GM04504 (cell line): ENCODE data around the gene ACTL7B.
"Not testable (repeated sequence)": the region's sequence is repeated elsewhere in the genome, so short reads cannot be mapped to it uniquely, and the experiment has no call there.

ENCODE experiments used
- DNase-seq: peaks from one replicate; pipeline ENCODE4 v3.0.0-alpha.2; 2012; ENCODE audit warnings: low read depth

ACTL7B gene

DNA sequence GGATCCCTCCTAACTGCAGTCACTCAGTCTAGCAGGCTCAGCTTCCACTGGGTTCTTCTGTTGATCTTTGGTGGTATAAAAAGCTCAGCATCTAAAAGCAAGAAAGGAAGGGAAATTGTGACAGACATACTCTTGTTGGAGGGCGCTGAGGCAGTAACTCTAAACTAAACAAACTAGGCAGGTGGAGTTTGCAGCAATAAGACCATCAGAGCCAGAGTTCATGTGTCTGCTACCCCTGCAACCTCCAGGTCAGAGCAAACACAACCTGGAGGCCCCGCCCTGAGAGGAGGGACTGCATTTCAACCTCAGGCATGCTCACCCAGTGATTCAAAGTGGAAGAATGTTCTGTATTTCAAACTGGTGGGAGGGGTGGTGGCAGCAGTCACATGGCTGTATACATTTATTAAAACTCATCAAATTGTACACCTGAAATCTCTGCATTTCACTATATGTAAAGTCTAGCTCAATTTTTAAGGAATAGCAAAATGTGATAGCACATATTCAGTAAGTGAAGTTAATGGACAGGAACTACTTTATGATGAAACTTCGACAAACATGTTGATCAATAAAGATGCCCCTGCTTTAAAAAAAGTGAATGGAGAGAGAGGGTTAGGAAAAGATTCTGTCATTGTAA, 13.4 kb upstream of the ACTL7B start:
- DNase-seq: no peak

DNA sequence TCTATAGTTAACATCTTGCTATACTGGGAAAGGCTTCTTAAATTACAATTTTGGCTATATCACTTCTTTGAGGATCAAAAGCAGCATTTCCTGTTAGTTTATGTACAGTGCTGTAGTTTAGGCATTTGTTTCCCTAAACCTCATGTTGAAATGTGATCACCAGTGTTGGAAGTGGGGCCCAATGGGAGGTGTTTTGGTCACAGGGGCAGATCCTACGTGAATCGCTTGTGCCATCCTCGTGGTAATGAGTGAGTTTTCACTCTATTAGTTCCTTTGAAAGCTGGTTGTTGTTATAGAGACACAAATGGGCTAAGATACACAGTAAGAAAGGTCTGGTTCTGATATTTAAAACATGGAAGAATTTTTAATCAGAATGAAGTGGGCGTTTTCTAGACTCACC, 12.0 kb upstream of the ACTL7B start:
- DNase-seq: no peak

DNA sequence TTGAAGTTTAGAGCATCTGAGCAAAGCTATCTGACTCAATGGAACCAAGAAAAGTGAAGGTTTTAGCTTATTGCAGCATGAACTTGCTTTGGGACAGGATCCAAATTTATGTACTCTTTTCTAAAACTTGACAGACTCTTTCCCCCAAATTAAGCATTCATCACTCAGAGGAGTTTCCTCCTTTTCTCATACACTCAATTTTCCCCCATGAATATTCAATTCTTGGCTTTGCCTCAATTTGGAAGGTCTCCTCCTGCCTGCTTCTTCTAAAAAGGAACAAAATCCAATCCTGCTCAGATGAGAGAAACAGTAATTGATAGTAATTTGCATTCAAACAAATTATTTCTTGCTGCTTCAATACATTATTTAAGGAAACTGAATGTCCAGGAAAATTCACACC, 11.3 kb upstream of the ACTL7B start:
- no peak for DNase-seq

DNA sequence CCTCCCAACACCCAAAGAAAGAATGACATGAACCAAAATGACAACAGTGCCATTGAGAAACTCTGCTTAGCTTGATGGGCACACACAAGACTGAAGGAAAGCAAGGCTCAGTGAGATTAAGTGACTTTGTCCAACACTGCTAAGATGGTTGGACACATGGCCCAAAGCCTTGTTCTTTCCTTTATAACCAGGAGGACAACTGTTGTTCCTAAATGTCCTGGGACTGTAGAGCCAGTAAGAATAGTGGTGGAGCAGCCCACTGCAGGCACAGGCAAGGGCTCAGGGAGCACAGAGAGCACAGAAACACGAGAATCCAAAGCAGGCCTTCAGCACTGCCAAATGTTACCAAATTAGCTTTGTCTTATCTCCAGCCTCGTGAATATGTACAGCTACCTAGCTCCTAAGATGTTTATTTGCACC, 10.2 kb upstream of the ACTL7B start:
- DNase-seq: no peak

DNA sequence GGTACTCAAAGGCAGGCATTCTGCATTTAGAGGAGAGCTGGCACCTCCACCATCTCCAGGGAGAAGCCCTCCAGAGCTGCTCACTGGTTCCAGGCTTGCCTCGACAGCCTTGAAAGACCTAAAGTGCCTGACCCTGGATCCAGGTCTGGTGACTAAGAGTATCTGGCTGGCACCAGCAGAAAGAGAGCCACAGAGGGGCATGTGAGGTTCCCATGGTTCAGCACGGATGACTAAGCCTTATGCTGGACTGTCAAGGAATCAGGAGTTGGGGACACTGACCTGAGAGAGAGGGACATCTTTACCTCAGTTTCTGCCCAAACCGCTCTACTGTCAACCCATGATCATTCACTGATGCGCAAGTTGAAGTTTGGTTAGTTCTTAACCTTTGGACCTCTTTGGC, 9.3 kb upstream of the ACTL7B start:
- DNase-seq: no peak

DNA sequence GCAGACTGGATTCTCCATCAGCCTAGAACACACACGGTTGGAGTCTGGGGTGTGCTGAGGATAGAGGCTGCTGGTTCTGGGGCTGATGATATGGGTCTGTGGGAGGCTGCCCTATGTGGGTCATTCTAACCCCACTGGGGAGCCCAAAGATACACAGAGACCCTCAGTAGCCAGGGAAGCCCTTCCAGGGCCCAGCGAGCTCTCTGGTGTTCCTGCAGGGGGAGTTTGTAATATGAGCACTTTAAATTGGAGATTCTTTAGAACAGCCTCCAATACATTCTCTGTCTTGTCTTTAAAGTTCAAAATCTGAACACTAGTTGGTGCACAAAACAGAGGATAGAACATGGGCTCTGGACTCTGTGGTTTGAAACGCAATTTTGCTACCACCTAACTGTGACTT, 8.7 kb upstream of the ACTL7B start:
- no peak for DNase-seq

DNA sequence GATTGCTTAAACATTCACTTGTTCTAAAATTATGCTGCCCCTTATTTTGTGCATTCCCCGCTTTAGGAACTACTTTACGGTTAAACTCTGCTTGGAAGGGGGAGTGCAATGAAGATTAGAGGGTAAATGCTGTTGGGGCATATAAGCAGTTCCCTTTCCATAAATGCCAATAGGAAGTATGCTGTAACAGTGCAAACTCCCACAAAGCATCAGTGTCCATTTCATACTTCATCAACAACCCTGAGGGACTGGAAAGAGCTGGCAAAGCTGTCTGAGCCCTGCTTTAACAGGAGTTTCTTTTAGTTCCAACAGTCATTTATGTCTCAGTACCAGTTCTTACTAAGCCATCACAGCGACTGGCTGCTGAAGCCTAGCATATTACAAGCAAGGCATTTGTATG, 8.1 kb upstream of the ACTL7B start:
- no peak for DNase-seq

DNA sequence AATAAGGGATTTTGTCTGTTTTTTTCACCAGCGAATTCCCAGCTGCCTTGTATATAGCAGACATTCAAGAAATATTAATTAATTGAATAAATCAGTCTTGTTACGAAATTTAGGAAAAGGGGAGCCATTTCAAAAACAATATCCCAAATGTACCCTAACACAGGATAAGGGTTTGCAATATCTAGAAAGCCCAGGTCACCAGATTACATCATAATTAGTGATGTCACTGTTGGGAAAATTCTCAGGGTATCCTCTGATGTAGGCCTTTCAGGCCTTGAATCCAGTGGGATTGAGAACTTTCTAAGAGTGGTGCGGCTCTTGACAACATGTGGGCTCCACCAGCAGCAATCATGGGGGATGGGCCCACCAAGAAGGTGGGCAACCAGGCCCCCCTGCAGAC, 6.2 kb upstream of the ACTL7B start, which contains the start of gene ACTL7A:
TSS of gene ACTL7A (plus strand) at position 270 of the 400 bp plus-strand sequence. CDS start at position 327, 57 bp downstream.
- no peak for DNase-seq

DNA sequence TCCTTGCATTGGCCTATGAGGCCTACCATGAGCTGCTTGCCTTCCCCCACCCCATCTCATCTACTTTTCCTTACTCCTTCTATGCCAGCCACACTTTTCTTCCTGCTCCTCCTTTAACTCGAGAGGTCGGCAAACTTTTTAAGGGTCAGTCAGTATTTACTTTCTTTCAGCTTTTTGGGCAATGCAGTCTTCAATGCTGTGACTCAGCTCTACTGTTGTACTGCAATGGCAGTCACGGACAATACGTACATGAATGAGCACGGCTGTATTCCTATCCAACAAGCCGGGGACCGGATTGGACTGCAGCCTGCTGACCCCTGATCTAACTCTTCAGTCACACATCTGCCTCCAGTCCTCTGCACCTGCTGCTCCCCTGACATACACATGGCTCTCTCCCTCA, 5.7 kb upstream of the ACTL7B start:
- no peak for DNase-seq

DNA sequence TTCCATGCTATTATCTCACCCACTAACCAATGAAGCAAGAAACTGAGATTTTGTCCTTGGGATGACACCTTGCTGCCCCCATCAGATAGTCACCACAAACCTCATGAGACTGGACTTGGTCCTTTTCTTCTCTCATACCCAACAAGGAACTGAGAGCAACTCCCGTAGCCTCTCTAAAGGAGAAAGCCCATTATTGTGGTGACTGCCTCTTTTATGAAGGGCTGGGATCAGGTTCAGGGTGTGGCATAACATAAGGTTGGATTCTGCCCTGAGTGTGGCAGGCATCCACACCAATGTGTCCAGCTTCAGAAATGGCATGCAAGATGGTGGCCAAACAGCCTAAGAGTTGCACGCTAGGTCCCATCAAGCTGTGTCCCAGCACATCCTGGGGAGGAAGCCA, 5.0 kb upstream of the ACTL7B start:
- no peak for DNase-seq

DNA sequence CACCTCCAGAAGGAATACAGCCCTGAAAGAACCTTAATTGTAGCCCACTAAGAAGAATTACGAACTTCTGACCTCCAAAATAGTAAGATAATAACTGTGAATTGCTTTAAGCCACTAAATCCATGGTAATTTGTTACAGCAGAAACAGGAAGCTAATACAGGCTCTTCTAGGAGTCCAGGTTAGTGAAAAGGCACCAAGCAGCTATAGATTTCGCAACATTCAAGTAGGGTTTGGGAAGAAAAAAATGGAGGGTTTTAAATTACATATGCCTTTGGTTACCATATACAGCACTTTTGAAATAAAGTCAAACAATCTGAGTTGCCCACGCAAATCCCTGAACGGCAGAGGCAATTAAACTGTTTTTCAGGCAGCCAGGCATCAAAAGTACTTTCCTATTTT, 4.6 kb upstream of the ACTL7B start:
- DNase-seq: no peak

DNA sequence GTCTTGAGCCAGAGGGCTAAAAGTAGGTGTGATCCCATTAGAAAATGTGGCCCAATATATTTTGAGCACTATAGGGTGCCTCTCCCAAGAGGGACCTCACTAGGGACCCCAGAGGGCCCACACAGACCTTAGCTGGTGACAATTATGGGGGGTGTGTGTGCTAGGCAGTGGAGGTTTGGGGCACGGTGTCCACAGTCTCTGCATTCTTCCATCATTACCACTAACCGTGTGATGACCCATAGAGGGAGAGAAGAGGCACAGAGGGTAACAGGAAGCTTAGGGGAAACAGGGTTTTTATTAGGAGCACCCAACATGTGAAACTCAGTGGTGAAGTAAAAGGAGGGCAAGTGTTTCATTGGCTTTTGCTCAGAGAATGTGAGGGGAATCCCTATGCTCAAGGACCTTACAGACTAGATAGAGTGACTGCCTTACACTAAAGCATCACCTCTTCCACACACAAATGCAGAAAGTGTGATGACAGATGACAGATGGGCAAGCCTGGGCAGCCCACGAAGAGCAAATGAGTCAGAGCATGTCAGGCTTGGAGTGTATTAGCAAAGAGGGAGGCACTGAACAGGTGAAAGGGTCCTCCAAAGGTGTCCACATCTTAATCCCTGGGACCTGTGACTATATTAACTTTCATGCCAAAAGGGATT, 3.8 kb upstream of the ACTL7B start:
- no peak for DNase-seq

DNA sequence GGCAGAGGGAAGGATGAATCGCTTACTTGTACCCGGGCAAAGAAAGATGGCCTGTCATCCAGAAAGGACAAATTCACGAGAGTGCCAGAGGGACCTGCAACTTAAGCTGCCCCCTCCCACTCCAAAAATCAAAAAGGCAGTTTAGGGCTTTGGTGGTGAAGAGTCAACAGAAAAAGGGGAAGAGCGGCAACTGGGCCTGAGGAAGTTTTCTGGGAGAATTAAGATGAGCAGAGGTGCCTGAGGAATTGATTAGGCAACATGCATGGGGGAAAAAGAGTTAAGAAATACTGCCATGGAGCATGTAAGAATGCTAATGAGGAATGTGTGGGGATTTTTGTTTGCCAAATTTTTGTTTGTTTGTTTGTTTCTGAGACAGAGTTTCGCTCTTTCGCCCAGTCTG, 1.8 kb upstream of the ACTL7B start:
- no peak for DNase-seq

DNA sequence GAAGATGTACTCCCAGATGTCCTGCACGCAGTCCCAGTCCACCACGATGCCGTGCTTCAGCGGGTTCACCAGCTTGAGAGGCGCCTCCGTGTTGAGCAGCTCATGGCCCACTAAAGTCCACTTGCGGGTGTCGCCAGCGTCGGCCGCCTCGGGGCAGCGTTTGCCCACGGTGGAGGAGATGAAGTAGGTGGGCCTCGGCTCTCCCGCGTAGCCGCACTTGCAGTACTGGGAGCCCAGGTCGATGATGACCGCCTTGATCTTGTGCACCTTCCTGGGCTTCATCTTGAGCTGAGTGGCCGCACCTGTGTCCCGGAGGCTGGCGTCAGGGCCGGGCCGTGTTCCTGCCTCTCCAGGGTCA, 278 bp downstream of the ACTL7B start:
- DNase-seq: no peak

DNA sequence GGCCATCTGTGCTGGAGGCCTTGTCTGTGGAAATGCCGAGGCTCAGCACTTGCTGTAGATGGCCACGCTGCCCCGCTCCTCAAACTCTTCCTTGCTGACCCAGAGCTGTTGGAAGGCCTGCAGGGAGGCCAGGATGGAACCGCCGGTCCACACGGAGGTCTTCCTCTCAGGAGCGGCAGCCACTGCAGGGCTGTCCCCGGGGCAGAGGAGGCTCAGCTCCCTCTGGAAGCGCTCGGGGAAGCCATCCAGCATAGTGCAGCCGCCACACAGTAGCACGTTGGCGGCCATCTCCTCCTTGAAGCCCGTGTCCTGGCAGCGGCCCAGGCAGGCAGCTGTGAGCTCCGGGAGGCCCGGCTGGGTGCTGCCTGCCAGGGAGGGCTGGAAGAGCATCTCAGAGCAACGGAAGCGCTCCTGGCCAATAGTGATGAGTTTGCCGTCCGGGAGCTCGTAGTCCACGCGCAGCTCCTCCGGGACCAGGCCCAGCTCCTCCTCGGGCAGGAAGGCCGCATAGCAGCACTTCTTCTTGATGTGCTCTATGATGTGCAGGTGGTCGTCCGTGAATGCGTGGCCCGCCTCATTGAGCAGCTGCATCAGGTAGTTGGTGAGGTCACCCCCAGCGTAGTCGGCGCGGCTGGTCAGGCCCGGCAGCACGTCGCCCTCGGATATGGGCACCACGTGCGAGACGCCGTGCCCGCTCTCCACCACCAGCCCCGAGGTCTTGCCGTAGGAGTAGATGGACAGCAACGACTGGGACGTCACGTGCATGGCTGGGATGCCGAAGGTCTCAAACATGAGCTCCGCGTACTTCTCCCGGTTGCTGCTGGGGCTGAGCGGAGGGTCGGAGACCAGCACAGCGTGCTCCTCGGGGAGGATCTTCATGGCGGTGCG, 901 bp downstream of the ACTL7B start:
- no peak for DNase-seq

DNA sequence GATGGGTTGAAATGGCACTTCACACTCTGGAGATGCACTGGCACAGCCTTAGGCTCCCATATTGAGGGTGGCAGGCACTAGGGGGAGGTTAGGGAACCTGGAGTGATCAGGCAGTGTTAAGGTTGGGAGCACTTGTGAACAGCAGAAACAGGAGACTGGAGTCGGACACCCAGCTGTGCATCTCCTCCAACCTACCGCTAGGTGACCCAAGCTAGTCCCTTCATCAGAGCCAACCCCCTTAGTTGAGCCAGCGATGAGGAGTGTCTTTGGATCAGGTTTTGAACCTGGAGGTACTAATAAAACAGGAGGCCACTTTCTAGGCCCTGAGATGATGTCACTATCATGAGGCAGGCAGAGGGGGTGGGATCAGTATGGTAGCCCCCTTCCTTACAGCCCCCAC, 1.7 kb downstream of the ACTL7B start:
- DNase-seq: no peak

DNA sequence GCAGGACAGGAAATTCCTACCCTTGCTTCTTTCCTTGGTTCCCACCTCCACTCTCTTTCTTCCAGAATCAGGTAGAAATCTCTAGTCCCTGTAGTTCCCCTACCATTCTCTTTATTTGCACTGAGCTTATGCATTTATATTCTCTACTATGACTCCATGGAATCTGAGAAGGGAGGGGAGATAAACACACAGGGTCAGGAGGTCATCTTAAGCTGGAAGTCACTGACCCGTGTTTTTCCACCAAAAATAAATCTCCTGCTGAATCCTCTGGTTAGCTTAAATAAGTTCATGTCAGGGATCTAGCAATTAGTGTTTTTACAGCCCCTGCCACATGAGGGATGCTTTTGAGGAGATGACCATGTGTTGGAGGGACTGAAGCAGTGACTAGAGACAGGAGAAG, 3.7 kb downstream of the ACTL7B start:
- DNase-seq: no peak

DNA sequence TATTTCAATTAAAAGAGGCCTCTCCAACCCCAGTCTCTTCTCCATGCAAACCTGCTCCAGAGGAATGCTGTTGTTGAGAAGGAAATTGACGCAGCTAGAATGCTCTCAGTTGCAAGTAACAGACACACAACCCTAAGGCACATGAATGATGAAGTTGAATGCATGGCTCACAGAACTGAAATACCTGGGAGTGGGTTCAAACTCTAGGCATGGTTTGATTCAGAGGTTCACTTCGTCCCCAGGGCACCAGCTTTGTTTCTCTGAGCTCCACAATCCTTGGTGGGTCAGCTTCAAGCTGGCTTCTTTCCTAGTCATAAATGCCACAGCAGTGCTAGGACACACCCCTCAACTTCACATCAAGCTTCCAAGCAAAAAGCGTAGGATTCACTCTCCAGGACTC, 4.6 kb downstream of the ACTL7B start:
- no peak for DNase-seq

DNA sequence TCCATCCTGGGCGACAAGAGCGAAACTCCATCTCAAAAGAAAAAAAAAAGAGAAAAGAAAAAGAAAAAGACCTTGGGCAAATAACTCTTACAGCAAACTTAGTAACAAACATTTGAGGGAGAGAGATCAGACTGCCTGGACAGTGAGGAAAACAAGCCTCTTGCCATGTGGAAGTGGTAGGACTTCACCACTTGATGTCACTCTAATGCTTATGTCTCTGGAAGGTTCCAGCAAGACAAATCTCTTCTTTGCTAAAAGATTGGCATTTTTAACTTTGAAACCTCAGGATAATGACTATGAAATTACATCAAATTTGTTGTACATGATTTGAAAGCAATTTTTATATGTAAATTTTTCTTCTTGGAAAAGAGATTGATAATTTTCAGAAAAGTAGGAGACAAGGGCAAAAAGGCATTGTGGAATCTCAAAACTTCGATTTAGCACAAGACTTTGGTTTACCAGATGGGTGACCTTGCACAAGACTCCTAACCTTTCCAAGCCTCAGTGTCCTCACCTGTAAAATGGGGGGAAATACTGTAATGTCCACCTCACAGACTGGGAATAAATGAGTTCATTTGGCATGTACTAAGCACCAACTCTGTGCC, 5.4 kb downstream of the ACTL7B start:
- no peak for DNase-seq

DNA sequence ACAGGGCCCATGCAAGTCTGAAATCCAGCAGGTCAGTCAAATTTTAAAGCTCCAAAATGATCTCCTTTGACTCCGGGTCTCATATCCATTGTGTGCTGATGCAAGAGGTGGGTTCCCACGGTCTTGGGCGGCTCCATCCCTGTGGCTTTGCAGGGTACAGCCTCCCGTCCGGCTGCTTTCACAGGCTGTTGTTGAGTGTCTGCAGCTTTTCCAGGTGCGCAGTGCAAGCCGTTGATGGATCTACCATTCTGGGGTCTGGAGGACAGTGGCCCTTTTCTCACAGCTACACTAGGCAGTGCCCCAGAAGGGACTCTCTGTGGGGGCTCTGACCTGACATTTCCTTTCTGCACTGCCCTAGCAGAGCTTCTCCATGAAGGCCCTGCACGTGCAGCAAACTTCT, 7.5 kb downstream of the ACTL7B start:
- DNase-seq: not testable (repeated sequence)

DNA sequence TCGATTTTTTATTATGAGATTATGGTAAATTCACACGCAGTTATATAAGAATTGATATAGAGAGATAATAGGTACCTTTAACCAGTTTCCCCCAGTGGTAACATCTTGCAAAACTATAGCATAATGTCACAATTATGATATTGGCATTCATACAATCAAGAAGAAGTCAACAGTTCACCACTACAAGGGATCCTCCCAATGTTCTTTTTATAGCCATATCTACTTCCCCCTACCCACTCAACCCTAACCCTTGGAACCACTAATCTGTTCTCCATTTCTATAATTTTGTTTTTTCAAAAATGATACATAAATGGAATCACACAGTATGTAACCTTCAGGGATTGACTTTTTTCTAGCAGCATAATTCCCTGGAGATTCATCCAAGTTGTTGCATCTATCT, 9.8 kb downstream of the ACTL7B start:
- DNase-seq: no peak

DNA sequence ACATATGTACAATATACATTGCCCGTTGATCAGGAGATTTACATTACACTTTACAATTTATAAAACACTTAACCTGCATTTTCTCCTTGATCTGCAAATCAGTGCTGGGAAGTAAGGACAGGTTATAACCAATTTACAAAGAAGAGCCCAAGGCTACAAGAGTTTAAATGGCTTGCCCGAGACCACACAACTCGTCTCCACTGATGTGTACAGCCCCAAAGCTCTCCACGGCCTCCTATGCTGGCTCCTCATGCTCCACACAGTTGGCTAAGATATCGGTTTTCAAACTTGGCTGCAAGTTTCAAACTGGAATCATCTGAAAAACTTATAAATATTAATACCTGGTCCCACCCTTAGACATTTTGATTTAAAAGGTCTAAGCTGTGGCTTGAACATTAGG, 10.3 kb downstream of the ACTL7B start:
- DNase-seq: no peak

DNA sequence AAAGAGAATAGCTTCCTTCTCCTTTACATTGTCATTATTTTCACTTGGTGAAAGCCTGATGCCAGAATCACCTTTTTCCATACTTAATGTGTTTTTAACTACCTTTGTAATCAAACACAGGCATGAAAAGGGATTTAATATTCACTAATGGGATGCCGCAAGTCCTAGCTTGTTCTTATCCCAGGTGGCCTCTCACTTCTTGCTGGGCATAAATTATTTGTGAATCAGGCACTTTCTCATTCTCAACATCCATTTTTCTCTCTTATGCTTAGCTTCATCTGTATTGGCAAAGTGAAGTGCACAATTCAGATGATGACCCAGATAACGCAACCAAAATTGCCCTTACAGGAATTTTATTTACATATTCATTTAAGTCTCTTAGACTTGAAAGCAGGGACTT, 10.9 kb downstream of the ACTL7B start:
- DNase-seq: no peak
